Head of caudate nucleus (tissue), 42 donors: ENCODE data around the gene DUSP9.
"Not testable (repeated sequence)": the region's sequence is repeated elsewhere in the genome, so short reads cannot be mapped to it uniquely, and the experiment has no call there.

Source experiments
- DNase-seq, 42 donors: peaks; one replicate each; pipeline versions ENCODE4 v3.0.0 to v3.0.0-alpha.2; 2020 to 2021; ENCODE audit warnings: mixed read lengths in 7 of 42
- intact Hi-C: fragments of 100-400 bp; cut with DNase I; formaldehyde crosslinking; loops from one replicate; pipeline ENCODE4 v1.15.0; 2022

Gene DUSP9

DNA sequence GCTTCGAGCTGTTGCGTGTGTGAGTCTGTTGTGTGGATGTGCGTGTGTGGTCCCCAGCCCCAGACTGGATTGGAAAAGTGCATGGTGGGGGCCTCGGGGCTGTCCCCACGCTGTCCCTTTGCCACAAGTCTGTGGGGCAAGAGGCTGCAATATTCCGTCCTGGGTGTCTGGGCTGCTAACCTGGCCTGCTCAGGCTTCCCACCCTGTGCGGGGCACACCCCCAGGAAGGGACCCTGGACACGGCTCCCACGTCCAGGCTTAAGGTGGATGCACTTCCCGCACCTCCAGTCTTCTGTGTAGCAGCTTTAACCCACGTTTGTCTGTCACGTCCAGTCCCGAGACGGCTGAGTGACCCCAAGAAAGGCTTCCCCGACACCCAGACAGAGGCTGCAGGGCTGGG lies 49.1 kb downstream of the DUSP9 start:
- intact Hi-C loops, result no loop called here

DNA sequence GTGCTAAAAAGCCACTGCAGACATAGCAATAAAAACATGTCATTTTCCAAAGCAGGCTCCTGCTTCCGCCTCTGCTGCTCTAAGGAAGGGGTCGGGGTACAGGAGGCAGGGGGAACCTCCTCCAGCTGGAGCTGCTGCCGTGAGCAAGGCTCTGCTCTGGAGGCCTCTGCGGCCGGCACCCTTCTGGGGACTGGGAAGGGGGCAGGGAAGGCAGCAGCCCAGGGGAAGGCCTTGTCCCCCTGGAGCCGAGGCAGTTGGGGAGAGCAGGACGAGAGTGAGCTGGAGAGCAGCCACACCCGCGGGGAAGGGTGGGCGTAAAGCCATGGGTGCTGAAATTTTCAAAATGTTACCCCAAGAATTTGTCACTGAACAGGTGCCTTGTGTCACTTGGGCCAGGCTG lies 49.5 kb downstream of the DUSP9 start:
- DNase-seq, intact Hi-C loops: not testable (repeated sequence)

More for the DNA sequence above, 49.1 kb downstream of the DUSP9 start:
- no peak for DNase-seq

- DNase-seq, intact Hi-C loops: not testable (repeated sequence)
Observed at GRCh38 chrX:153696986-153697722, 50.2 kb downstream of the DUSP9 start.

- DNase-seq, result no peak
- intact Hi-C loops, result no loop called here
Observed at GRCh38 chrX:153697924-153698865, 51.2 kb downstream of the DUSP9 start.

DNA sequence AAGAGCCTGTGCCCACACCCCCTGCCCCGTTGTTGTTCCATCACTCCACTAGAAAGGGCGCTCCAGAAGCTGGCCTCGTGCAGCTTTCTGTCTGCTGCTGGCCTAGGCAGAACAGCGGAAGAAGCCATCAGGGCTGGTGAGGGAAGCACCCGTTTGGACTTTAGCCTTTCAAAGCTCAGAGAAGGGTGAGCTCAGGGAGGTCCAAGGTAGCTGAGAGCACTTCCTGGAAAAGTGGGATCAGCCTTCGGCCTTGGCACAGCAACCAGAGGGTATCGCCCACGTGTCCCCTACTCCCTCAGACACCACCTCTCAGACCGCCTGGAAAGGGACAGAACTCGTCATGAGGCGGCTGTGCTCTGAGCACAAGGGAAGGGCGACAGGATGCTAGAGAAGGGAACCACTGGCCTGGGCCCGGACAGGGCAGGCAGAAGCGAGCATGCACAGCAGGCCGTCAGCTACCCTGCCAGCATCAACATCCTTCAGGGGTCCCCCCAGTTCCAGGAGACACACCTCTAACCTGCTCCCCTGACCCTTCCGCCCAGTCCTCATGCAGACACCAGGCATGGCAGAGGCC lies 52.3 kb downstream of the DUSP9 start:
- intact Hi-C loops, DNase-seq: not testable (repeated sequence)

GRCh38 chrX:153699784-153700371 lies 52.9 kb downstream of the DUSP9 start:
- intact Hi-C loops, DNase-seq: not testable (repeated sequence)

DNA sequence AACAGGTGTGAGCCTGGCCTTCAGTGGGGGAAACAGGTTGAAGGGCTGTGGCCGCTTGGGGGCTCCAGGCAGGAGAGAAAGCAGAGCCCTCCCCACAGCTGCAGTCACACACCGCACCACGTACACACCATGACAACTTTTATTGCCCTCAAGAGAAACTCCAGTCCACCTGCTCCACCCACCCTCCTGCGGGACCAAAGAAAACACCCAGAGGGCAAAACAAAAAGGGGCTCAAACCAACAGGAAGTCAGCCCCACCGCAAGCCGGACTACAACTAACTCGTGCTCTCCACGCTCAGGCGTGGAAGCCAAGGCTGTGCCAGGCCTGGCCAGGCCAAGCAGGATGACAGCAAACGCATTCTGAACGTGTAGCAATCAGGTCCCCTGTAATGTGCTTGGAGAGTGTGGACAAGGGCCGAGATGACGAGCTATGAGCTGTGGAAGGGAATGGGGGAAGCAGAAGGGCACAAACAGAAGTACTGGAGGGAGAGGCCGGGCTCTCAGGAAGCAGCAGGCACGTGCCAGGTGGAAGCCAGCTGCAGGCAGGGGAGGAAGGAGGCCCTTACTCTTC lies 53.5 kb downstream of the DUSP9 start:
- no peak for DNase-seq
- intact Hi-C loops, result no loop called here
